Stimulated activated naive B cell treated with anti-CD40 and anti-IgM and Interleukin-4, amounts not matched to agents 10 μg/mL and 1 μg/mL and 100 μg/mL, for 72 hours (primary cell): Measurements from ENCODE around the gene CDK5RAP3.
"Not testable (repeated sequence)": the region's sequence is repeated elsewhere in the genome, so short reads cannot be mapped to it uniquely, and the experiment has no call there.

Experiments used
- ATAC-seq, 2 donors: fragments of 150-1000 bp; cut with Tn5 transposase; replicated peaks; 2 replicates each; pipeline ENCODE4 v1.10.0; 2021; ENCODE audit warnings: moderate library complexity in 1 of 2
- DNase-seq: peaks from one replicate; pipeline ENCODE4 v3.0.0; 2021
- H3K27ac Mint-ChIP-seq: one replicate; pipeline ENCODE4 v1.8.0; 2022; ENCODE audit warnings: mild to moderate bottlenecking, mixed read lengths
- H3K27me3 Mint-ChIP-seq, 2 donors: one replicate each; pipeline ENCODE4 v1.8.0; 2022; ENCODE audit warnings: mixed read lengths in 2 of 2
- H3K36me3 Mint-ChIP-seq, 2 donors: one replicate each; pipeline ENCODE4 v1.8.0; 2022; ENCODE audit warnings: mixed read lengths in 2 of 2, mild to moderate bottlenecking in 1 of 2
- H3K4me1 Mint-ChIP-seq, 2 donors: one replicate each; pipeline ENCODE4 v1.8.0; 2022; ENCODE audit warnings: mixed read lengths in 2 of 2, mild to moderate bottlenecking in 1 of 2
- H3K4me3 Mint-ChIP-seq, 2 donors: one replicate each; pipeline ENCODE4 v1.8.0; 2022; ENCODE audit warnings: mild to moderate bottlenecking in 2 of 2, mixed read lengths in 2 of 2, moderate library complexity in 1 of 2
- H3K9me3 Mint-ChIP-seq, 2 donors: one replicate each; pipeline ENCODE4 v1.8.0; 2022; ENCODE audit warnings: mixed read lengths in 2 of 2, mild to moderate bottlenecking in 1 of 2

The CDK5RAP3 gene, protein sequence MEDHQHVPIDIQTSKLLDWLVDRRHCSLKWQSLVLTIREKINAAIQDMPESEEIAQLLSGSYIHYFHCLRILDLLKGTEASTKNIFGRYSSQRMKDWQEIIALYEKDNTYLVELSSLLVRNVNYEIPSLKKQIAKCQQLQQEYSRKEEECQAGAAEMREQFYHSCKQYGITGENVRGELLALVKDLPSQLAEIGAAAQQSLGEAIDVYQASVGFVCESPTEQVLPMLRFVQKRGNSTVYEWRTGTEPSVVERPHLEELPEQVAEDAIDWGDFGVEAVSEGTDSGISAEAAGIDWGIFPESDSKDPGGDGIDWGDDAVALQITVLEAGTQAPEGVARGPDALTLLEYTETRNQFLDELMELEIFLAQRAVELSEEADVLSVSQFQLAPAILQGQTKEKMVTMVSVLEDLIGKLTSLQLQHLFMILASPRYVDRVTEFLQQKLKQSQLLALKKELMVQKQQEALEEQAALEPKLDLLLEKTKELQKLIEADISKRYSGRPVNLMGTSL

DNA sequence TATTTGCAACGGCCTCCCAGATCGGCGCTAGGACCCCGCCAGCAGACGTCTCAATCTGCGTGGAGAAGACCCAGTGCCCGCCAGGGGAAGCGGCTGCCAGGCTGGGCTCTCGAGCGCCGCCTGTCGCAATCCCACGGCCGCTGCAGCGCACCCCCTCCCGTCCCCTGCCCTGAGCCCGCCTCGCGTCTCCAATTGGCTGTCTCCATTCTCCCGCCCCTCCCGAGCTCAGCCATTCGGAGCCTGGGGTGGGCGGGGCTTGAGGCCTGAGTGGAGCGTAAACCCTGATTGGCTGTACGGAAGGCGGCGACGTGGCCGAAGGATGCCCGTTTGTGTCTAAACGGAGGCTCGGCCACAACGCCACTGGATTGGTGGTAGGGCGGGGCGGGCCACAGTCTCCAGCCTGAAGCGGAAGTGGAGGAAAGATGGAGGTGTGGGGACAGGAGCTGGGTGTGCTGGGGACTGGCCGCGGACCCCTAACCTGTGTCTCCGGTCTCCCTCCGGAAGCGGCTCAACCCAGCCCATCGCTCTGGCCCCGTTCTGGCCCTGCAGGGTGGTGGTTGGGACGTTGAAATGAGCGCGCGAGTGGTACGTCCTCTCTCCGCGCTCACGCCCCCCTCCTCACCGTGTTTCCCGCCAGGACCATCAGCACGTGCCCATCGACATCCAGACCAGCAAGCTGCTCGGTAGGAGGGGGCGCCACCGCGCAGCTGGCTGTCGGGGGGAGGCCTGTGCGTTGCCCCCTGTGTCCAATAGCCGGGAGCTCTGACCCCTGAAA lies at the start of gene CDK5RAP3:
CDK5RAP3 (plus strand) TSS at position 389 of the 775 bp plus-strand sequence; CDS start at position 423, 34 bp downstream.
- H3K36me3 Mint-ChIP-seq: peaks cover 17 to 20% of the 10 kb centered on the region in 2 donors
- H3K9me3 Mint-ChIP-seq: no peaks in the 10 kb centered on the region
- peak; percentile 100 for DNase-seq
- peaks cover 17 to 19% of the 10 kb centered on the region in 2 donors for H3K4me1 Mint-ChIP-seq
- peak; percentile 94 to 97 for ATAC-seq
- H3K4me3 Mint-ChIP-seq: peak within 1 kb of the TSS; percentile 94
- H3K27ac Mint-ChIP-seq: peak within 1 kb of the TSS; percentile 96
- H3K27me3 Mint-ChIP-seq: no peaks in the 10 kb centered on the region

DNA sequence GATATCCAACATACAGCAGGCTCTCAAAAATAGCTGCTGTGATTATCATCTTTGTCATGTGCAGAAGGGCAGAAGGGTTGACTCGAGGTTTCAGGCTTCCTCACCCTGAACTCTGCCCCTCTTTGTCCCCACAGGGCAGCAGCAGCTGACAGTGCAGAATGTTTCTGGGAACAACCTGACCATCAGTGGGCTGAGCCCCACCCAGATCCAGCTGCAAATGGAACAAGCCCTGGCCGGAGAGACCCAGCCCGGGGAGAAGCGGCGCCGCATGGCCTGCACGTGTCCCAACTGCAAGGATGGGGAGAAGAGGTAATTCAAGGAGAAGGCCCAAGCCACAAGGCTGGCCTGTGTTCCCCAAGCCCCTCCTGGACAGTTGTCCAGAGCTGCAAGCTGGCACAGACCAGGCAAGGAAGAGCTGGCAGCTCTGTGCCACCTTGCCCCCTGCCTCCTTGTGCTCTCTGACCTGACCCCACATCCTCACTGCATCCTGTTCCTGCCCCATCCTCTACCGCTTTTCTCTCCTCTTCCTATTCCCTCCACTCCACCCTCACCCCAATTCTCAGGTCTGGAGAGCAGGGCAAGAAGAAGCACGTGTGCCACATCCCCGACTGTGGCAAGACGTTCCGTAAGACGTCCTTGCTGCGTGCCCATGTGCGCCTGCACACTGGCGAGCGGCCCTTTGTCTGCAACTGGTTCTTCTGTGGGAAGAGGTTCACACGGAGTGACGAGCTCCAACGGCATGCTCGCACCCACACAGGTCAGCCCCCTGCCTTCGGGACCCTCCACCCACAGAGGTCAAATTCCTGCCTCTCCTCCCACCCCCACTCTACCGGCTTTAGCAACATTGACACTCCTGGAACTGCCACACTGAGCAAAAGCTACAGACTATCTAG lies 45.9 kb upstream of the CDK5RAP3 start:
- ATAC-seq (no peak), DNase-seq (no peak)
- Mint-ChIP-seq H3K4me3 (no peak overlapping the region), H3K4me1 (peaks cover 0 to 4% of the 10 kb centered on the region in 2 donors), H3K27me3 (no peaks in the 10 kb centered on the region), H3K27ac (no peak overlapping the region), H3K9me3 (no peaks in the 10 kb centered on the region), H3K36me3 (peaks cover 35 to 55% of the 10 kb centered on the region in 2 donors)

DNA sequence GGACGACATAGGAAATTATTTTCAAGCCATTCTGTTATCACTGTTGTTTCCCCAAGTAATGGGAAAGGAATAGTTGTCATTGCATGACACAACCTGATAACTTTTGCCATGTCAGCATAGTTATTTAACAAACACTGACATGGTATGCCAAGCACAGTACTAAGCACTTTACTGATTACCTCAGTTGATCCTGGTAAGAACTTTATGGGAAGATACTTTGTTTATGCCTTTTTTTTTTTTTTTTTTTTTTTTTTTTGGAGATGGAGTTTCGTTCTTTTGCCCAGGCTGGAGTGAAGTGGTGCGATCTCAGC lies 45.3 kb upstream of the CDK5RAP3 start:
- Mint-ChIP-seq H3K27me3 (no peaks in the 10 kb centered on the region), H3K9me3 (no peaks in the 10 kb centered on the region), H3K4me1 (peaks cover 0 to 4% of the 10 kb centered on the region in 2 donors), H3K27ac (no peak overlapping the region), H3K36me3 (peaks cover 35 to 54% of the 10 kb centered on the region in 2 donors), H3K4me3 (no peak overlapping the region)
- no peak for DNase-seq
- ATAC-seq: no peak

DNA sequence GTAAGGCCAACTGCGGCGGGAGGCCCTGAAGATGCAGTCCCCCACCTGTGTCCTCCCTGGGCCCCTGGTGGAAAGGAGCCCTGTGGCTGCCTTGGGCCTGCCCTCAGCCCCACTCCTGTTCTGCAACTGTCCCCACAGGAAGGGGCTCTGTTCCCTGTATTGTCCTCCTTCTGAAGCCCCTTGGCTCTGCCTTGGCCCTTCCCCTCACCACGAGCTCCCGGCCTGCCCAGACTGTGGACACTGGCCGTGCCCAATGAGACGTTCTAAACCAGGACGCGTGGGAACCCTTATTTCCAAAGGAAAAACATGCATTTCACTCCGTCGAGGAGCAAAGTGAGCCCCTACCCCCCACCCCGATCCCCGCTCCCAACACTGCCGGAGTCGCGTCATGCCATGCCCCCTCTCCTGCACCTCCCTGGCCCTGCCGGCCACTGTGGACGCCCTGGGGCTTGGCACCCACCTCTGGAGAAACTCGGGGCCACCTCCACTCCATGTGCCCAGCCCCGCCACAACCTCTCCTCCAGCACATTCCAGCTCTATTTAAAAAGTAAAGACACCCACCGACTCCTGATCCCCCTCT lies 43.0 kb upstream of the CDK5RAP3 start:
- H3K9me3 Mint-ChIP-seq: no peaks in the 10 kb centered on the region
- no peaks in the 10 kb centered on the region for H3K27me3 Mint-ChIP-seq
- DNase-seq (no peak), ATAC-seq (no peak)
- no peak overlapping the region for H3K4me3 Mint-ChIP-seq
- peaks cover 2 to 4% of the 10 kb centered on the region in 2 donors for H3K4me1 Mint-ChIP-seq
- peaks cover 32 to 44% of the 10 kb centered on the region in 2 donors for H3K36me3 Mint-ChIP-seq
- H3K27ac Mint-ChIP-seq: no peak overlapping the region

DNA sequence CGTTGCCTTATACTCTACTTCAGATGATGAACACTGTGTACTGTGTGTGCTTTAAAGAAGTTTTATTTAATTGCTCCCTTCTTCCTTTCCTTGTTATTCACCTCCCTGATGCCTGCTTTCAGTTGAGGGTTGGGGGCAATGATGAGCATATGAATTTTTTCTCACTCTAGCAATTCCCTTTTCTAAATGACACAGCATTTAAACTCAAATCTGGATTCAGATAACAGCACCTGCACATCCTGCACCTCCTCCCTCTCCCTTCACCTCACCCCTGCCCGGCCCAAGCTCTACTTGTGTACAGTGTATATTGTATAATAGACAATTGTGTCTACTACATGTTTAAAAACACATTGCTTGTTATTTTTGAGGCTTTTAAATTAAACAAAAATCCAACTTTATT lies 42.5 kb upstream of the CDK5RAP3 start:
- peaks cover 31 to 45% of the 10 kb centered on the region in 2 donors for H3K36me3 Mint-ChIP-seq
- no peaks in the 10 kb centered on the region for H3K27me3 Mint-ChIP-seq

DNA sequence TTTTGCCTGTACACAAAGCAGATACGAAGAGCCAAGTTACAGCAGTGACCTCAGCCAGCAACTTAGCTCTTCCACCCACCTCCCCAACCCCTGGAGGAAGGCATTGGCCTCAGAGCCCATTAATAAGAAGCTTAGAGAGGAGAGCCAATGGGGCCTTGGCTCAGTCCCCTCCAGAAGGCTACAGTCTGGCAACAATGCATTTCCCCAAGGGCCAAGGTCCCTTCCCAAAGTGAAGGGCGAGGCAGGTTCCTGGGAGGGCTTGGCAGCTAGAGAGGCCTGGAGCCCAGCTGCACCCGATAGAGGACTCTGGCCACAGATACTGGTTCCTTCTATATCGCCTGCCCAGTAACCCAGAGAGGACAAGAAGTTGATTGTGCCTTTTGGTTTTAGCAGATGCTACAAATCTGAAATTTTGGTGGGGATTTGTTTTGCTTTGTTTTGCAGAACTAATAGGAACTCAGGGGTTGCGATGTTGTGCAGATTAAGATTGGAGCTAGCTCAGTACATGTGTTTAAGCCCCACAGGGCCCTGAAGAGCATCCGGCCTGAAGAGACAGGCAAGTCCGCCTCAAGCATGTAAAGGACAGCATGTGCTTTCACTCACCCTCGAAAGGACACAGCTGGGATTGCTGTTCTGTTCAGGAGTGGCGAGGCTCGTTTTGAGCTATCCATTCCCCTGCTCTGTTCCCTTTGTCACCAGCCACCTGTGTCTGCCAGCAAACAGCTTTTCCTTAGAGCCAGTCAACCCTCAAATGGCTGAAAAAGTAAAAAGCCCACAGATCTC lies 41.5 kb upstream of the CDK5RAP3 start:
- no peak overlapping the region for H3K27ac Mint-ChIP-seq
- ATAC-seq: no peak
- H3K27me3 Mint-ChIP-seq: no peaks in the 10 kb centered on the region
- H3K4me3 Mint-ChIP-seq: no peak overlapping the region
- peaks cover 27 to 42% of the 10 kb centered on the region in 2 donors for H3K36me3 Mint-ChIP-seq
- DNase-seq: no peak
- peaks cover 5 to 8% of the 10 kb centered on the region in 2 donors for H3K4me1 Mint-ChIP-seq
- H3K9me3 Mint-ChIP-seq: no peaks in the 10 kb centered on the region

More for the DNA sequence above, 42.5 kb upstream of the CDK5RAP3 start:
- H3K4me1 Mint-ChIP-seq: peaks cover 5 to 7% of the 10 kb centered on the region in 2 donors
- DNase-seq: no peak
- no peak for ATAC-seq
- H3K27ac Mint-ChIP-seq: no peak overlapping the region
- H3K4me3 Mint-ChIP-seq: no peak overlapping the region
- no peaks in the 10 kb centered on the region for H3K9me3 Mint-ChIP-seq

DNA sequence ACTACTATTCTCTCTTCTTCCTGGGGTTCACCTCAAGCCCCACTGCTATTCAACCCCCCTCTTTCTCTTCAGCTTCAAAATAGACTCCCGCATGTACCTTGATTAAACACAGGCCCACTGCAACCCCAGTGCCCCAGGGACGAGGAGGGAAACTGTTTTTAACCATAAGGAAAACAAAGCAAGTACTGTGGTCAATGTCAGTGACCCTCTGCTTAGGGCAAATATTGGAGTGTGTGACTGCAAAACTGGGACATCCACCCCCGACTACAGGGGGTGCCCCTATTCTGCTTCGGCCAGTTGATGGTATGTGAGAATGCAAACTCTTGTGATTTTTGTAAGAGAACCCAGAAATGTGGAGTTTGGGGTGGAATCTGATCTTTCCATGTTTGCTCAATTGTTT lies 39.1 kb upstream of the CDK5RAP3 start:
- peak overlapping the region; percentile 9 for H3K27ac Mint-ChIP-seq
- no peak for DNase-seq

DNA sequence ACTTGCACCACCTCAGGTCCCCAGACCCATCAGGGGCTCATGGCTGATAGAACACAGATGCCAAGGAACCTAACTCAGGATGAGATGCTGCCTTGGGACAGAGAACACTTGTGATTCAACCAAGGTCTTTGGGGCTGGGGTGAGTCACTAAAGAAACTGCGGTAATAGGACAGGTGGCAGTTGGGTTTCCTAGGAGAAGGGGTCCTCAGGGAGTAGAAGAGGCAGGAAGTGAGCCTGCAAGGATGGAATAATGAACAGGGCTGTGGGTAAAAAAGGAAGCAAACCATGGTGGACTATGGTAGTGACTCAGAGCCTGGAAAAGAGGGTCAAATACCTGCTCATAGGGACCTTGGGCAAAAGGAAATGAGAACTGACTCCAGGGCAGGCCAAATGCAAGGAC lies 36.1 kb upstream of the CDK5RAP3 start:
- Mint-ChIP-seq H3K36me3 (peaks cover 14 to 23% of the 10 kb centered on the region in 2 donors), H3K27me3 (no peaks in the 10 kb centered on the region), H3K9me3 (no peaks in the 10 kb centered on the region), H3K4me3 (no peak overlapping the region), H3K4me1 (peaks cover 13 to 20% of the 10 kb centered on the region in 2 donors), H3K27ac (peak overlapping the region; percentile 75)
- DNase-seq (no peak), ATAC-seq (no peak)

More for the DNA sequence above, 39.1 kb upstream of the CDK5RAP3 start:
- Mint-ChIP-seq H3K9me3 (no peaks in the 10 kb centered on the region), H3K4me3 (no peak overlapping the region), H3K36me3 (peaks cover 22 to 39% of the 10 kb centered on the region in 2 donors), H3K4me1 (peaks cover 12 to 13% of the 10 kb centered on the region in 2 donors), H3K27me3 (no peaks in the 10 kb centered on the region)
- no peak for ATAC-seq

DNA sequence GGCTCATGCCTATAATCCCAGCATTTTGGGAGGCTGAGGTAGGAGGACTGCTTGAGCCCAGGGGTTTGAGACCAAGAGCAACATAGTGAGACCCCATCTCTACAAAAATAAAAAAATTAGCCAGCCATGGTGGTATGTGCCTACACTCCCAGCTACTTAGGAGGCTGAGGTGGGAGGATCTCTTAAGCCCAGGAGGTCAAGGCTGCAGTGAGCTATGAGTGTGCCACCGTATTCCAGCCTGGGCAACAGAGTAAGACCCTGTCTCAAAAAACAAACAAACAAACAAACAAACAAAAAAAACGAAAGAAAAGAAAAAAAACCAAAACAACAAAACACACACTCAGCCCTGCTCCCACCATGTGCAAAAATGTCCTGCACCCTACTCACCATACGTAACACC lies 35.4 kb upstream of the CDK5RAP3 start:
- not testable (repeated sequence) for H3K4me3 Mint-ChIP-seq, ATAC-seq

DNA sequence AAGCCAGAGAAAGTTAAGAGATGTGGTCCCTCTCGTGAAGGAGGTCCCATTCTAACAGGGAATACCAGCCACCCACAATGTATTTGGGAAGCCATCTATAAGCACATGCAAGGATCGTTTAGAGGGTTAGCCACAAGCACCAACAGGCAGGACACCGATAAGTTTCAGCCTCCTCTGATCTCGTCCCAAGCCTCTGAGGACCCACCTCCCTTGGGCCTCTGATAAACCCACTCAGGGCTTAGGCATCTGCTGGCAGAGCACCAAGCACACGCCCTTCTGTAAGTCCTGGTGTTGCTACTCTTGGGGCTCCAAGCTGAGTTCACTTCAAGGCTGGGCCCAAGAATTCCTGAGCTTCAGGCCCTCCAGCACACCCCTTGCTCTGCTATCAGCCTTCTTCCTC lies 35.0 kb upstream of the CDK5RAP3 start:
- Mint-ChIP-seq H3K4me1 (peaks cover 22 to 31% of the 10 kb centered on the region in 2 donors), H3K36me3 (peaks cover 16 to 26% of the 10 kb centered on the region in 2 donors), H3K27me3 (no peaks in the 10 kb centered on the region), H3K9me3 (peaks cover 2 to 3% of the 10 kb centered on the region in 2 donors), H3K27ac (no peak overlapping the region), H3K4me3 (no peak overlapping the region)
- DNase-seq: no peak
- no peak for ATAC-seq

More for the DNA sequence above, 35.4 kb upstream of the CDK5RAP3 start:
- H3K27me3 Mint-ChIP-seq, DNase-seq, H3K27ac Mint-ChIP-seq, H3K9me3 Mint-ChIP-seq: not testable (repeated sequence)
- peaks cover 19 to 26% of the 10 kb centered on the region in 2 donors for H3K4me1 Mint-ChIP-seq
- H3K36me3 Mint-ChIP-seq: peaks cover 14 to 23% of the 10 kb centered on the region in 2 donors

DNA sequence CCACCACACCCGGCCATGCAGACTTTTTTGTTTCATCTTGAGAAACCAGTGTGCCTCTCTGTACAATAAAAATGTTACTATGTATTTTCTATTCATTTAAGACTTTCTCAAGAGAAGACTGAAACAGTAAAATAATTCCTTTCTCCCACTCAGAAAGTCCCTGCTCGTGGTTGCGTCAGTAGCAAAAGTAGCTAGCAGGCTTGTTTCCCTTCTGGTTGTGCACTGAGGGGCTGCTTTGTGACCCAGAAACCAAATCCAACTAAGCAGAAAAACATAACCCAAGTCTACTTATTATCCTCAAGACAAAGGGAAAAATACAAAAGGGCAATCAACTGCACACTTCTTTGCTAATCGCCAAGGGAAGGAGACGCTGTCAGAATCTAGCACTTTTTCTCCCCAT lies 33.0 kb upstream of the CDK5RAP3 start:
- H3K4me3 Mint-ChIP-seq: no peak overlapping the region
- no peaks in the 10 kb centered on the region for H3K27me3 Mint-ChIP-seq
- peaks cover 5% of the 10 kb centered on the region in 2 donors for H3K9me3 Mint-ChIP-seq
- DNase-seq (no peak), ATAC-seq (no peak)
- no peak overlapping the region for H3K27ac Mint-ChIP-seq
- H3K36me3 Mint-ChIP-seq: peaks cover 17 to 26% of the 10 kb centered on the region in 2 donors
- H3K4me1 Mint-ChIP-seq: peaks cover 31 to 45% of the 10 kb centered on the region in 2 donors

DNA sequence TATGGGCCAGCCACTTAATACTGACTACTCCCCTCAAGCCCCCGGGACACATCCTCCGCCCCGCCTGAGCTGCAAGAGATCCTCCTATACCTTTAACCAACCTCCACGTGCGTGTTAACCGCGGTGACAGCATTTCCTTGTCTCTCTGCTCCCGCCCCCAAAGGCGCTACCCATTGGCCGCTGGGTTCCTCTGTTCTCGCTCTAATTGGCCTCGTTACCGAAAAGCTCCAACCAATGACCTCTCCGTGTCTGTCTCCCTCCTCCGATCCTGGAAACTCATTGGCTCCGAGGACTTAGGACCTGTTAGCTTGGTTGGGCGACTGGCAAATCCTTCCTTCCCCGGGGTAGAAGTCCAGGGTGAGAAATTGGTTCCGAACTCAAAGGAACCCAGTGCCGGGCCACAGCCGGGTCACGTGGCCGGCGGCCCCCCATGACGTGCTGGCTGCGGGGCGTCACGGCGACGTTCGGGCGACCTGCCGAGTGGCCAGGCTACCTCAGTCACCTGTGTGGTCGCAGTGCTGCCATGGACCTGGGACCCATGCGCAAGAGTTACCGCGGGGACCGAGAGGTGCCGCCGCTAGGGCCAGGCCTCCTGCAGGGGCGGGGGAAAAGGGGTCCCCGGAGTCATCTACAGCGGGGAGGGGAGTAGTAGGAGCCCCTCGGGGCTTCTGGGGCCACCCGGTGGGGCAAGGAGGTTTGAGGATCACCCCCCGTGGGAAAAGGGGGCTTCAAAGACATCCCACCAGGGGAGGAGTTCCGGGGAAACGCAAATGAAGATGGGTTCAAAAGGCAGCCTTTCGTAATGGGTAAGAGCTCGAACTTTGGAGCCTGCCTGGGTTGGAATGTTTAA lies 29.4 kb upstream of the CDK5RAP3 start, which contains the start of gene PNPO:
PNPO (plus strand) TSS at position 326 of the 850 bp plus-strand sequence; CDS start at position 431, 105 bp downstream.
- DNase-seq: peak; percentile 95
- Mint-ChIP-seq H3K9me3 (peaks cover 5% of the 10 kb centered on the region in 2 donors), H3K27me3 (no peaks in the 10 kb centered on the region), H3K27ac (peak within 1 kb of the TSS; percentile 96), H3K36me3 (peaks cover 21 to 40% of the 10 kb centered on the region in 2 donors), H3K4me3 (peak within 1 kb of the TSS; percentile 91 to 93), H3K4me1 (peaks cover 49 to 64% of the 10 kb centered on the region in 2 donors)
- peak; percentile 97 to 98 for ATAC-seq
